Measurements from ENCODE around the gene AGMAT. TPM values are rescaled to one million over a fixed set of nuclear protein-coding genes. Genes with fewer than 3 reads are reported as not detected.

AGMAT gene
- total and polyA plus RNA-seq, 2 of the 8 experiments (the other 6 are each of a cell fraction or from before 2014, with no cell fraction given), result 3.7 to 5.8 TPM

DNA sequence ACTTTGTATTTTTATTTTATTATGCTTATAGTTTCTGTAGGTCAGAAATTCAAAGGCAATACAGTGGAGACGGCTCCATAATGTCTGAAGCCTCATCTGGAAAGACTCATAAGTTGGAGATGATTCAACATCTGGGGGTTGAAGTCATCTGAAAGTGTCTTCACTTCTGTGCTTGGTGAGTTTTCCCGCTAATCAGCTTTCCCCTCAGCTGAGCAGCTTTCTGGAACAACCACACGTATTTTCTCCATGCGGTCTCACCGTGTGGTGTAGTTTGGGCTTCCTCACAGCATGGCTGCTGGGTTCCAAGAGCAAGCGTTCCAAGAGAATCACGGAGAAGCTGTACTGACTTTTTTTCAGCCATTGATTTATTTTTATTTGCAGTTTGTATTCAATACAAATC, 24.8 kb upstream of the AGMAT start:
- Histone ChIP-seq H2BK20ac (ENCODE audit: low read length) (no peak overlapping the region), H2BK120ac (replicated peaks; ENCODE audit: low read depth, low read length) (no peak overlapping the region), H3K4me3 (ENCODE audit: extremely low read depth in 1 of 4, insufficient read depth in 2 of 4, low read depth in 3 of 4, low read length in 4 of 4) (no peak overlapping the region), H3K4me2 (ENCODE audit: insufficient read depth in 1 of 2, low read depth in 2 of 2, low read length in 2 of 2) (no peak overlapping the region), H3K9ac (replicated peaks in 1 of 4; ENCODE audit: extremely low read depth in 1 of 4, low read depth in 3 of 4, low read length in 3 of 4) (no peak overlapping the region), H3K18ac (ENCODE audit: extremely low read depth, low read length) (no peak overlapping the region), H3K79me1 (ENCODE audit: low read depth, low read length) (no peaks in the 10 kb centered on the region), H3K56ac (replicated peaks; ENCODE audit: insufficient read length, low read depth, low read length) (no peak overlapping the region), H2AK5ac (ENCODE audit: low read depth, low read length) (no peak overlapping the region), H3K9me3 (ENCODE audit: insufficient read depth in 2 of 2, low read depth in 1 of 2, low read length in 1 of 2) (no peaks in the 10 kb centered on the region; a peak in 1 of 4 replicates), H4K91ac (replicated peaks; ENCODE audit: insufficient read length, low read length) (no peak overlapping the region), H4K5ac (ENCODE audit: insufficient read length, low read depth, low read length) (no peak overlapping the region), H3K27me3 (replicated peaks in 1 of 4; ENCODE audit: control insufficient read depth in 3 of 4, extremely low read depth in 1 of 4, insufficient read depth in 3 of 4, low read length in 3 of 4) (peaks cover 0 to under 1% (median under 1%) of the 10 kb centered on the region in 4 experiments; a peak in 5 of 7 replicates), H2BK15ac (ENCODE audit: low read length) (no peak overlapping the region), H3K23ac (ENCODE audit: insufficient read length) (no peak overlapping the region), H3K23me2 (ENCODE audit: low read depth, low read length) (no peaks in the 10 kb centered on the region), H3K36me3 (ENCODE audit: control insufficient read depth in 2 of 4, insufficient read depth in 4 of 4, low read length in 3 of 4) (no peaks in the 10 kb centered on the region), H2BK5ac (ENCODE audit: low read depth, low read length) (no peak overlapping the region), H4K8ac (ENCODE audit: extremely low read depth, insufficient read depth, low read length) (no peak overlapping the region), H3K27ac (ENCODE audit: low read depth, low read length) (no peak overlapping the region), H4K20me1 (replicated peaks in 1 of 2; ENCODE audit: control insufficient read depth in 1 of 2, insufficient read depth in 2 of 2, low read length in 2 of 2) (no peaks in the 10 kb centered on the region), H3K79me2 (ENCODE audit: control insufficient read depth in 1 of 2, insufficient read depth in 2 of 2, low read length in 2 of 2) (no peaks in the 10 kb centered on the region), H3K4ac (replicated peaks; ENCODE audit: insufficient read length, low read depth, low read length) (no peak overlapping the region), H3K14ac (ENCODE audit: insufficient read length) (no peak overlapping the region), H3K4me1 (replicated peaks in 1 of 4; ENCODE audit: control insufficient read depth in 3 of 4, insufficient read depth in 4 of 4, low read length in 3 of 4) (no peaks in the 10 kb centered on the region), H2AFZ (ENCODE audit: low read length) (no peak overlapping the region), H2BK12ac (ENCODE audit: low read depth, low read length) (no peak overlapping the region)
- ChIA-PET CTCF (ENCODE audit: partially characterized antibody) (interaction anchor here (0.6 to 0.9 kb wide), 2 partner anchors 14 to 108 kb away, joined by 3 to 5 read pairs; no protein-coding TSS in a partner anchor), POLR2A (ENCODE audit: partially characterized antibody) (interaction anchor here (1.3 kb wide), 1 partner anchor 10 kb away, joined by 3 read pairs; no protein-coding TSS in a partner anchor)
- FAIRE-seq (no peak), DNase-seq (ENCODE audit: low read depth in 1 of 2, low spot score in 2 of 2) (no peak)
- WGBS, 2 experiments (ENCODE audit: extremely low coverage in 1 of 2, insufficient coverage in 1 of 2, insufficient read length in 1 of 2, insufficient replicate concordance in 2 of 2, low coverage in 1 of 2, low lambda C conversion rate in 2 of 2, missing lambda C conversion rate in 1 of 2), result 88% methylated on average over 7 of the region's 7 CpGs; no CpG with 5 or more reads in 1 of the 2 experiments
- no peak for TF ChIP-seq KDM5A (IDR thresholded peaks at IDR 0.05; ENCODE audit: low read length)
- TF ChIP-seq TBP (IDR thresholded peaks at IDR 0.05; ENCODE audit: low read depth, low read length), result no peak
